ENCODE measurements around the gene FCER1A.

- TF ChIP-seq, protein P1, sequence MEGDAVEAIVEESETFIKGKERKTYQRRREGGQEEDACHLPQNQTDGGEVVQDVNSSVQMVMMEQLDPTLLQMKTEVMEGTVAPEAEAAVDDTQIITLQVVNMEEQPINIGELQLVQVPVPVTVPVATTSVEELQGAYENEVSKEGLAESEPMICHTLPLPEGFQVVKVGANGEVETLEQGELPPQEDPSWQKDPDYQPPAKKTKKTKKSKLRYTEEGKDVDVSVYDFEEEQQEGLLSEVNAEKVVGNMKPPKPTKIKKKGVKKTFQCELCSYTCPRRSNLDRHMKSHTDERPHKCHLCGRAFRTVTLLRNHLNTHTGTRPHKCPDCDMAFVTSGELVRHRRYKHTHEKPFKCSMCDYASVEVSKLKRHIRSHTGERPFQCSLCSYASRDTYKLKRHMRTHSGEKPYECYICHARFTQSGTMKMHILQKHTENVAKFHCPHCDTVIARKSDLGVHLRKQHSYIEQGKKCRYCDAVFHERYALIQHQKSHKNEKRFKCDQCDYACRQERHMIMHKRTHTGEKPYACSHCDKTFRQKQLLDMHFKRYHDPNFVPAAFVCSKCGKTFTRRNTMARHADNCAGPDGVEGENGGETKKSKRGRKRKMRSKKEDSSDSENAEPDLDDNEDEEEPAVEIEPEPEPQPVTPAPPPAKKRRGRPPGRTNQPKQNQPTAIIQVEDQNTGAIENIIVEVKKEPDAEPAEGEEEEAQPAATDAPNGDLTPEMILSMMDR (IDR thresholded peaks at IDR 0.05; ENCODE audit: insufficient read depth, low read length, poor library complexity, severe bottlenecking) = no peak
- TF ChIP-seq EZH2phosphoT487 (conservative IDR thresholded peaks at IDR 0.05; ENCODE audit: low read length) = no peak
Measured at GRCh38 chr1:159307346-159308020, 5.3 kb downstream of the FCER1A start.
